GM12864 (cell line): ENCODE data around the gene ERBB2.

Source experiments
- DNase-seq: peaks from one replicate; pipeline ENCODE4 v3.0.0-alpha.2; 2011; ENCODE audit warnings: low read depth
- H3K4me3 ChIP-seq: 2 replicates; pipeline ENCODE4 v1.5.1; 2011; ENCODE audit warnings: mild to moderate bottlenecking, low read depth, low read length, control low read depth
- CTCF ChIP-seq: IDR thresholded peaks from 2 replicates; pipeline ENCODE4 v1.5.1; 2011; ENCODE audit warnings: low read depth, mild to moderate bottlenecking, moderate library complexity, low read length, control low read depth, inconsistent platforms; ENCODE audit errors: missing control alignments

The ERBB2 gene

DNA sequence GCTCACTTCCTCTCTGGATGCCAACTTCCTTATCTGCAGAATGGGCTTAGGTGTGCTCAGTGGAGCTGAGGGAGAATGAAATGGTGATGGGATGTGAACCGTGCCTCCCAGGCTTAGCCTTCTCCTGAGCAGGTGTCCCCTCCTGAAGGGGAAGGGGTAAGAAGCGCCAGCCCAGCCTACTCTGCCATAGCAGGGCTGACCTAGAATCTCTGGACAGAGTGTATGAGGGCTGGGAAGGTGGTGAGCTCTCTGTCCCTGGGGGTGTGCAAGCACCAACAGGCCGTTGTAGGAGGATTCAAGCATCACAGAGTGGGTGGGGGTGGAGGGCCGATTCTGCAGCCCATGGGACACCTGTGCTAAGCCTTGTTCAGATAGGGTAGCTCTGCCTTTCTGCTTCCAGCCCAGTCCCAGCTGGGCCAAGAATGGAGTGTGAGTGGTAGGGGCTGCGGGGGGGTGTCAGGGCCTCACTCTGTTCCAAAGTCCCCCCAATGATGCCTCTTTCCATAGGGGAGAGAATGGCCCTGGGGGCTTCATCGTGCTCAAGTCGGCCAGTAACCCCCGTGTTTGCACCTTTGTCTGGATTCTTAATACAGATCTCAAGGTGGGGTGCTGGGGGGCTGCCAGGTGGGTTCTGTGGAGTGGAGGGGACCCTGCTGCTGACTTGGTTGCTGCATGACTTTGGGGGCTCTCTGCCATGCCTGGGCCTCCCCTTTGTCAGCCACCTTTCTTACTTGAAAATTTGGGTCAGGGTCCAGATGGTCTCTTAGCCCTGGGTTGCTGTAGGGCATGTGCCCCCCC is 37.9 kb upstream of the ERBB2 start:
- no peak for DNase-seq
- no peak overlapping the region for H3K4me3 ChIP-seq
- TF ChIP-seq CTCF = no peak

DNA sequence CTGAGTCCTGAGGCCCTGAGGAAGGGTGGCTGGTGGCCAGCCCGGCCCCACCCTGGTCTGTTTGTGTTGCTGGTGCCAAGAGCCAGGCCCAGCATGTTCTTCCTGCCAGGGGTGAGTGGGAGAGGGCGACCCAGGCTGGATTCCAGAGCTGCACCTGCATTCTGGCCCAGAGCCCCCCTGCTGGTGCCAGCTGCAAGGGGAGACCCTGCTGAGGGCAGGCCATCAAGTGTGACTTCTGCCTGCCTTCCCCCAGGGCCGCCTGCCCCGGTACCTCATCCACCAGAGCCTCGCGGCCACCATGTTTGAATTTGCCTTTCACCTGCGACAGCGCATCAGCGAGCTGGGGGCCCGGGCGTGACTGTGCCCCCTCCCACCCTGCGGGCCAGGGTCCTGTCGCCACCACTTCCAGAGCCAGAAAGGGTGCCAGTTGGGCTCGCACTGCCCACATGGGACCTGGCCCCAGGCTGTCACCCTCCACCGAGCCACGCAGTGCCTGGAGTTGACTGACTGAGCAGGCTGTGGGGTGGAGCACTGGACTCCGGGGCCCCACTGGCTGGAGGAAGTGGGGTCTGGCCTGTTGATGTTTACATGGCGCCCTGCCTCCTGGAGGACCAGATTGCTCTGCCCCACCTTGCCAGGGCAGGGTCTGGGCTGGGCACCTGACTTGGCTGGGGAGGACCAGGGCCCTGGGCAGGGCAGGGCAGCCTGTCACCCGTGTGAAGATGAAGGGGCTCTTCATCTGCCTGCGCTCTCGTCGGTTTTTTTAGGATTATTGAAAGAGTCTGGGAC is 37.1 kb upstream of the ERBB2 start:
- TF ChIP-seq CTCF = no peak
- DNase-seq = no peak
- no peak overlapping the region for H3K4me3 ChIP-seq

GRCh38 chr17:39663340-39663687 is 36.5 kb upstream of the ERBB2 start:
- H3K4me3 ChIP-seq = no peak overlapping the region
- no peak for TF ChIP-seq CTCF
- DNase-seq = no peak

- TF ChIP-seq CTCF = no peak
- H3K4me3 ChIP-seq = no peak overlapping the region
- DNase-seq = no peak
These were observed 35.9 kb upstream of the ERBB2 start for GRCh38 chr17:39663688-39664580.

- DNase-seq = no peak
- no peak within 1 kb of the TSS for H3K4me3 ChIP-seq
- TF ChIP-seq CTCF = no peak
These were observed 35.0 kb upstream of the ERBB2 start, which contains the start of gene TCAP for GRCh38 chr17:39664581-39665561. TSS of gene TCAP (plus strand) at chr17:39665349. CDS start at chr17:39665360, 11 bp downstream.
